ENCODE measurements around the gene INPP4B. TPM values are rescaled to one million over a fixed set of nuclear protein-coding genes. Genes with fewer than 3 reads are reported as not detected.

INPP4B gene
- total RNA-seq, 4 donors from 2014 or later, result 38.9 to 48.7 (median 44.2) TPM

DNA sequence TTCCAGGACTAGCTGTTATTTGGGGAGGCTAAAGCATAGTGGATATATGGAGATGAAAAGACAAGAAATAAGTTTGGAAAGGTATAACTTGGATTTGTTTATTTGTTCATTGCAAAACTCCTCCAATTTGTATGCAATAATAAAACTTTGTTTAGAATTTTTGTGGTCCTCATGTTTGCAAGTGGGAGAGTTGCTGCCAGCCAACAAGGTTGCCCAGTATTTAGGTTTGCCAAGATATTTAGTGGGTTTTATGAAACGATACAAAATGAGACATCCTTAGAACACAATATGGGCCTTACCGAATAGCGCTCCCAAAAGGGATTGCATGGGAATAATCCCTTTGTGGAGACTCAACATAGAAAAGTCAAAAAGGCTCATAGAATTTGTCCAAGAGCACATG, 162.1 kb downstream of the INPP4B start:
- no peaks in the 10 kb centered on the region for H3K27me3 ChIP-seq
- no peaks in the 10 kb centered on the region for H3K4me1 ChIP-seq
- no peak for DNase-seq
- H3K9me3 ChIP-seq, result no peaks in the 10 kb centered on the region
- no peak overlapping the region for H3K27ac ChIP-seq
- no peak overlapping the region for H3K4me3 ChIP-seq
- no peak for TF ChIP-seq POLR2A (IDR thresholded peaks at IDR 0.05)
- TF ChIP-seq, protein P1, sequence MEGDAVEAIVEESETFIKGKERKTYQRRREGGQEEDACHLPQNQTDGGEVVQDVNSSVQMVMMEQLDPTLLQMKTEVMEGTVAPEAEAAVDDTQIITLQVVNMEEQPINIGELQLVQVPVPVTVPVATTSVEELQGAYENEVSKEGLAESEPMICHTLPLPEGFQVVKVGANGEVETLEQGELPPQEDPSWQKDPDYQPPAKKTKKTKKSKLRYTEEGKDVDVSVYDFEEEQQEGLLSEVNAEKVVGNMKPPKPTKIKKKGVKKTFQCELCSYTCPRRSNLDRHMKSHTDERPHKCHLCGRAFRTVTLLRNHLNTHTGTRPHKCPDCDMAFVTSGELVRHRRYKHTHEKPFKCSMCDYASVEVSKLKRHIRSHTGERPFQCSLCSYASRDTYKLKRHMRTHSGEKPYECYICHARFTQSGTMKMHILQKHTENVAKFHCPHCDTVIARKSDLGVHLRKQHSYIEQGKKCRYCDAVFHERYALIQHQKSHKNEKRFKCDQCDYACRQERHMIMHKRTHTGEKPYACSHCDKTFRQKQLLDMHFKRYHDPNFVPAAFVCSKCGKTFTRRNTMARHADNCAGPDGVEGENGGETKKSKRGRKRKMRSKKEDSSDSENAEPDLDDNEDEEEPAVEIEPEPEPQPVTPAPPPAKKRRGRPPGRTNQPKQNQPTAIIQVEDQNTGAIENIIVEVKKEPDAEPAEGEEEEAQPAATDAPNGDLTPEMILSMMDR (IDR thresholded peaks at IDR 0.05), result no peak
- H3K36me3 ChIP-seq, result no peaks in the 10 kb centered on the region

DNA sequence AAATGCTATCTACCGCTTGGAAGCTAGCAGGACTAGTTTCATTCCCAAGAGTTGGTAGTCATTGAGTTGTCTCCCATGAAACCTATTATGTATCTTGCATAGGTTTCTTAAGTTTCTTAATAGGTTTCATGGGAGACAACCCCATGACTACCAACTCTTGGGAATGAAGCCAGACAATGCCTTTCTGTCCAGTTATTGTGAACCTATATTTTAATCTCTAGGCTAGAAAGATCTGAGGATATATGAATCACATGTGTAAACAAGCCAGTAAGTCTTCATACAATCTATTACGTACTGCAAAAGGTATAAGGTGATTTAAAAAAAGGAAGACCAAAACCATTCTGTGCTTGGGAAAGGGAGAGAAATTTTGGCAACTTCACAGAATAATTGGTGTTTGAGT, 162.6 kb downstream of the INPP4B start:
- TF ChIP-seq, protein P1 (IDR thresholded peaks at IDR 0.05), result no peak
- TF ChIP-seq POLR2A (IDR thresholded peaks at IDR 0.05), result no peak
- Histone ChIP-seq H3K4me3 (no peak overlapping the region), H3K36me3 (no peaks in the 10 kb centered on the region), H3K27me3 (no peaks in the 10 kb centered on the region), H3K4me1 (no peaks in the 10 kb centered on the region), H3K27ac (no peak overlapping the region), H3K9me3 (no peaks in the 10 kb centered on the region)
- DNase-seq, result no peak

DNA sequence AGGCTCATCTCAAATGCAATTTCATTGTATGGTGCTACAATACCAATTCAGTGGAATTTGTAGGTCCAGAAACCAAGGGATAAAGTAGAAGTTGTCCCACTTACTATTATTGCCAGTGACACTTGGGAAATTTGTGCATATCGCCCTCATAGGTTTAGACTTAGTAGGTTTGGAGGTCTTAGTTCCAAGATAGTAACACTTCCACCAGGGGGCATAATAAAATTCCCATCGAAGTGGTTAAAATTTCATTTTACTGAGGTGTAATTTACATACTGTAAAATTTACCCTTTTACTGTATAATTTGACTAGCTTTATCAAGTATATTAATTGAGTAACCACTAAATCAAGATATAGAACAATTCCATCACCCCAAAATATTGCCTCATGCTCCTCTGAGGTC, 174.6 kb downstream of the INPP4B start:
- H3K4me3 ChIP-seq, result no peak overlapping the region

DNA sequence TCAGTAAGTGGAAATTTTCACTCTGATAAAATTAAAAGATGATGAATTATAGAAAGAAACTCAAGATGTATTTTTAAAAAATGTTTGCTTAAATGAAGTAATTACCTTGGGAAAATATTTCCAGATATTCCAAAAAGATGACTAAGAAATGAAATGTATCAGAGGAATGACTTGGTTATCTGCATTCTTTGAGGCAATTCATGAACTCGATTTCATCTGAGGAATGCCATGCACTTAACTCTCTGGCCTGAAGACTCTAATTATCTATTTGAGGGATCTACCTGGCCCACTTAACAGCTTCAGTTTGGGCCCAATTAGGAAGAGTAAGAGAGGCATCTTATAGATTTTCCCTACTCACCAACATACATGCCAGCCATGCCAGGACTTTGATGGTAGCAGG, 182.3 kb downstream of the INPP4B start:
- H3K27me3 ChIP-seq, result no peaks in the 10 kb centered on the region
- DNase-seq, result no peak
- TF ChIP-seq, protein P1 (IDR thresholded peaks at IDR 0.05), result no peak
- no peak for TF ChIP-seq POLR2A (IDR thresholded peaks at IDR 0.05)
- H3K36me3 ChIP-seq, result no peaks in the 10 kb centered on the region
- H3K27ac ChIP-seq, result no peak overlapping the region
- H3K9me3 ChIP-seq, result no peaks in the 10 kb centered on the region
- no peak overlapping the region for H3K4me3 ChIP-seq
- H3K4me1 ChIP-seq, result no peaks in the 10 kb centered on the region

More for the DNA sequence above, 174.6 kb downstream of the INPP4B start:
- no peaks in the 10 kb centered on the region for H3K27me3 ChIP-seq
- H3K4me1 ChIP-seq, result no peaks in the 10 kb centered on the region
- no peak for DNase-seq
- no peaks in the 10 kb centered on the region for H3K9me3 ChIP-seq
- no peak overlapping the region for H3K27ac ChIP-seq
- no peaks in the 10 kb centered on the region for H3K36me3 ChIP-seq
- TF ChIP-seq, protein P1 (IDR thresholded peaks at IDR 0.05), result peak in 1 of 6 experiments; percentile 8
- no peak for TF ChIP-seq POLR2A (IDR thresholded peaks at IDR 0.05)

DNA sequence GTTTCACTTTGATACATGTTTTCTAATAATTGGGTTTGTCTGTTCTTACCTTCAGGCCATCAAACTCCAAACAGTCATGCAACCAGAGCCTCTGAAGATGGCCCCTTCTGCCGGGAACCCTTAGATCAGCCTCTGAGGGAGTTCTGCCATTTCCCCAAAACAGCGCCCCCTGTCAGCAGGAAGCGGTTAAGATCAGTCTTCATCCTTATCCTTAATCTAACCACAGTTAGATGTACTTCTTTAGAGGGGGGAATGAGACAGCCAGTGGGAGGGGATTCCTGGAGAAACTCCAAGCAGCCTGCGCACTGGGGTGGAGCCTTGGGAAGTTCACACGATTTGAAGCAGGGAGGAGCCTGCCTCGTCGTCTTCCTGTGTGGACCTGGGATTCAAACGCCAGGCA, 185.4 kb downstream of the INPP4B start:
- H3K4me3 ChIP-seq, result no peak overlapping the region
- no peak overlapping the region for H3K27ac ChIP-seq
- TF ChIP-seq, protein P1 (IDR thresholded peaks at IDR 0.05), result no peak
- no peak for TF ChIP-seq POLR2A (IDR thresholded peaks at IDR 0.05)
- H3K27me3 ChIP-seq, result no peaks in the 10 kb centered on the region
- no peaks in the 10 kb centered on the region for H3K36me3 ChIP-seq
- peaks cover 0 to 23% (median 9%) of the 10 kb centered on the region in 4 donors for H3K9me3 ChIP-seq
- DNase-seq, result no peak
- no peaks in the 10 kb centered on the region for H3K4me1 ChIP-seq

DNA sequence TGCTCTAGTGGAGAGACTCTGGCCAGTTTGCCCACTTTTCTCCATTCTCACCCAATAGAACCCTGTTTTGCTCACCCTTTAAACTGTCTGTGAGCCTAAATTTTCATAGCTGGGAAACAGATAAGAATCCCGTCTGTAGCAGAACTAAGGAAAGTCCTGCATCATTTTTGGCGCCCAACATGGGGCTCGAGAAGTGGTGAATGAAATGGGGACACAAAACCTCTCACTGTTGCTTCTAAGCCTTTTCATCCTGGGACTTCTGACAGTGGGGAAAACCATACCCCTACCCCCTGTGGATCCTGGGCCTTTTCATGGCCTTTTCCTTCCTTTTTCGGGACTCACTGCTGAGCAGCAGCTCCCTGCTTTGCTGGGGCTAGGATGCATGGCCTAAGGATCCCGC, 189.9 kb downstream of the INPP4B start:
- no peaks in the 10 kb centered on the region for H3K27me3 ChIP-seq
- peaks cover 0 to 51% (median 14%) of the 10 kb centered on the region in 4 donors for H3K9me3 ChIP-seq
- no peak overlapping the region for H3K4me3 ChIP-seq
- no peaks in the 10 kb centered on the region for H3K36me3 ChIP-seq
- TF ChIP-seq POLR2A (IDR thresholded peaks at IDR 0.05), result no peak
- H3K4me1 ChIP-seq, result no peaks in the 10 kb centered on the region
- DNase-seq, result no peak
- no peak overlapping the region for H3K27ac ChIP-seq

Data from Peyer's patch (tissue), 4 donors.